Liver (tissue), 9 donors: Measurements from ENCODE around the gene THRB. TPM values are rescaled to one million over a fixed set of nuclear protein-coding genes. Genes with fewer than 3 reads are reported as not detected.
A peak's percentile ranks its signal among the peaks of the same experiment; 100 is the strongest.

Experiments
- DNase-seq: peaks from one replicate; pipeline ENCODE4 v3.0.0-alpha.2; 2017; ENCODE audit warnings: low spot score
- H3K27ac ChIP-seq, 2 donors: one replicate each; pipeline ENCODE4 v1.7.0; 2013; ENCODE audit warnings: inconsistent platforms in 2 of 2, low read length in 2 of 2, control low read depth in 1 of 2, low read depth in 1 of 2, mild to moderate bottlenecking in 1 of 2
- H3K27me3 ChIP-seq, 4 donors: one replicate each; pipeline versions ENCODE4 v1.6.1 to v1.7.0; 2013; ENCODE audit warnings: low read length in 3 of 4, inconsistent platforms in 1 of 4, mild to moderate bottlenecking in 1 of 4, moderate library complexity in 1 of 4; ENCODE audit not compliant: control insufficient read depth in 4 of 4, insufficient read depth in 4 of 4
- H3K36me3 ChIP-seq, 4 donors: one replicate each; pipeline versions ENCODE4 v1.6.1 to v1.7.0; 2013; ENCODE audit warnings: low read length in 3 of 4, mild to moderate bottlenecking in 3 of 4, low read depth in 1 of 4, moderate library complexity in 1 of 4; ENCODE audit not compliant: control insufficient read depth in 4 of 4, insufficient read depth in 3 of 4
- H3K4me1 ChIP-seq, 4 donors: one replicate each; pipeline versions ENCODE4 v1.6.1 to v1.7.0; 2013; ENCODE audit warnings: low read length in 3 of 4, mild to moderate bottlenecking in 3 of 4, moderate library complexity in 1 of 4; ENCODE audit not compliant: control insufficient read depth in 4 of 4, insufficient read depth in 4 of 4
- H3K4me3 ChIP-seq, 3 donors: one replicate each; pipeline versions ENCODE4 v1.6.1 to v1.7.0; 2013; ENCODE audit warnings: low read length in 3 of 3, control low read depth in 1 of 3, low read depth in 1 of 3, mild to moderate bottlenecking in 1 of 3
- H3K9ac ChIP-seq, 2 donors: one replicate each; pipeline ENCODE4 v1.7.0; 2013; ENCODE audit warnings: low read length in 2 of 2, mild to moderate bottlenecking in 2 of 2, moderate library complexity in 2 of 2, control low read depth in 1 of 2, low read depth in 1 of 2
- H3K9me3 ChIP-seq, 4 donors: one replicate each; pipeline versions ENCODE4 v1.6.1 to v1.7.0; 2013; ENCODE audit warnings: low read length in 3 of 4; ENCODE audit not compliant: control insufficient read depth in 4 of 4
- FOXA1 ChIP-seq: IDR thresholded peaks from 2 replicates; pipeline ENCODE4 v1.6.1; 2016; ENCODE audit warnings: antibody characterized with exemption
- GABPA ChIP-seq, 2 donors: IDR thresholded peaks in 1 of 2; conservative IDR thresholded peaks in 1 of 2; 2 replicates each; pipeline ENCODE4 v1.6.1; 2016; ENCODE audit warnings: antibody characterized with exemption in 2 of 2, mild to moderate bottlenecking in 1 of 2, moderate library complexity in 1 of 2
- HNF4G ChIP-seq: IDR thresholded peaks from 2 replicates; pipeline ENCODE4 v1.6.1; 2016; ENCODE audit warnings: antibody characterized with exemption
- JUND ChIP-seq, 2 donors: IDR thresholded peaks; 2 replicates each; pipeline ENCODE4 v1.6.1; 2016; ENCODE audit warnings: antibody characterized with exemption in 2 of 2
- NR2F2 ChIP-seq: IDR thresholded peaks from 2 replicates; pipeline ENCODE4 v1.6.1; 2016; ENCODE audit warnings: antibody characterized with exemption
- SP1 ChIP-seq: IDR thresholded peaks from 2 replicates; pipeline ENCODE4 v1.6.1; 2018; ENCODE audit warnings: antibody characterized with exemption, mild to moderate bottlenecking
- YY1 ChIP-seq: IDR thresholded peaks from 2 replicates; pipeline ENCODE4 v1.6.1; 2016; ENCODE audit warnings: antibody characterized with exemption, mild to moderate bottlenecking
- WGBS: extraction: QIAGEN DNeasy Blood & Tissue Kit; methylation state at CpG from one replicate; pipeline ENCODE4 v1.1.7; 2013; 5-methylcytosine and 5-hydroxymethylcytosine counted together
- polyA plus RNA-seq, 2 donors: library from polyadenylated mRNA; stranded (reverse) in 1 of 2; unstranded in 1 of 2; fragments of 200-250 nt in 1 of 2; fragments of >200 nt in 1 of 2; fragmentation: Nextera tagmentation in 1 of 2; extraction: Ambion mirVana in 1 of 2; gene quantifications; one replicate each; pipeline versions ENCODE4 v1.2.1 to v1.2.3, GENCODE V29; 2013 to 2015
- total RNA-seq, 2 donors: library from RNA; depleted of rRNA; stranded (reverse); fragments of >200 nt; gene quantifications; one replicate each; pipeline ENCODE4 v1.2.3, GENCODE V29; 2014
- TF ChIP-seq, protein P1 (sequence below): IDR thresholded peaks from 2 replicates; pipeline ENCODE4 v1.6.1; 2016; ENCODE audit warnings: antibody characterized with exemption
- TF ChIP-seq, protein P2 (sequence below): fragments of 150-350 bp; IDR thresholded peaks from 2 replicates; pipeline ENCODE4 v1.5.1; 2017; ENCODE audit warnings: improper control_type of control experiment, low read depth, low read length; ENCODE audit not compliant: missing input control
- donor health status: healthy.
- donor health status: healthy.
- donor health status: healthy.
- donor health status: healthy.
- donor health status: healthy.

Gene THRB
- total and polyA plus RNA-seq, 4 donors: 5.9 to 23.9 (median 9.3) TPM

DNA sequence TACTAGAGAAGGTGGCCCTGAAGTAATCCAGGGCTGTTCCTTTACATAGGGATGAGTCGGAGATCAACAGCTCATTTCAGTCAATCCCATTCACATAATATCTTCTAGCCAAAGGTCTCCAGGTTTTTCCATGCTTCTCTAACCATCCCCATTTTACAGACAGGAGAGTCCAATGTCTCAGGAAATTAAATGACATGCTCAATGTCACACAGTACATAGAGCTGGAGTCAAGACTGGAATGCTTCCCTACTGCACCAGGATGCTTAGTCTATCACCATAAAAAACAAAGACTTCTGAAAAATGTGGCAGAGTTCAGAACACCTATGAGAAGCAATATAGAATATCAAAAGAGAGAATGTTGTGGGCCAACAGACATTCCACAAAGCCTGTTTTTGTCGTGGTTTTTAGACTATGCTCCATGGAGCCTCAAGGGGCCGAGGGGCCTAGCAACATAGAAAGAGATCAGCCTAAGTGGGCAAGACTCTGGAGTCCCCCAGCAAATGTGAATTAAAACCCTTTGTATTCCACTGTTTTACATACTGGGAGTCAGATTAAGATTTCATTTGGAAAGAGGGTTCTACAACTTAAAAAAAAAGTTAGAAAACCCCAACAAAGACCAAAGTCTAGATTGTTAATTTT lies 122.0 kb downstream of the THRB start (continued):
- TF ChIP-seq, protein P1, sequence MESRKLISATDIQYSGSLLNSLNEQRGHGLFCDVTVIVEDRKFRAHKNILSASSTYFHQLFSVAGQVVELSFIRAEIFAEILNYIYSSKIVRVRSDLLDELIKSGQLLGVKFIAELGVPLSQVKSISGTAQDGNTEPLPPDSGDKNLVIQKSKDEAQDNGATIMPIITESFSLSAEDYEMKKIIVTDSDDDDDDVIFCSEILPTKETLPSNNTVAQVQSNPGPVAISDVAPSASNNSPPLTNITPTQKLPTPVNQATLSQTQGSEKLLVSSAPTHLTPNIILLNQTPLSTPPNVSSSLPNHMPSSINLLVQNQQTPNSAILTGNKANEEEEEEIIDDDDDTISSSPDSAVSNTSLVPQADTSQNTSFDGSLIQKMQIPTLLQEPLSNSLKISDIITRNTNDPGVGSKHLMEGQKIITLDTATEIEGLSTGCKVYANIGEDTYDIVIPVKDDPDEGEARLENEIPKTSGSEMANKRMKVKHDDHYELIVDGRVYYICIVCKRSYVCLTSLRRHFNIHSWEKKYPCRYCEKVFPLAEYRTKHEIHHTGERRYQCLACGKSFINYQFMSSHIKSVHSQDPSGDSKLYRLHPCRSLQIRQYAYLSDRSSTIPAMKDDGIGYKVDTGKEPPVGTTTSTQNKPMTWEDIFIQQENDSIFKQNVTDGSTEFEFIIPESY: no peak
- TF ChIP-seq SP1: no peak

DNA sequence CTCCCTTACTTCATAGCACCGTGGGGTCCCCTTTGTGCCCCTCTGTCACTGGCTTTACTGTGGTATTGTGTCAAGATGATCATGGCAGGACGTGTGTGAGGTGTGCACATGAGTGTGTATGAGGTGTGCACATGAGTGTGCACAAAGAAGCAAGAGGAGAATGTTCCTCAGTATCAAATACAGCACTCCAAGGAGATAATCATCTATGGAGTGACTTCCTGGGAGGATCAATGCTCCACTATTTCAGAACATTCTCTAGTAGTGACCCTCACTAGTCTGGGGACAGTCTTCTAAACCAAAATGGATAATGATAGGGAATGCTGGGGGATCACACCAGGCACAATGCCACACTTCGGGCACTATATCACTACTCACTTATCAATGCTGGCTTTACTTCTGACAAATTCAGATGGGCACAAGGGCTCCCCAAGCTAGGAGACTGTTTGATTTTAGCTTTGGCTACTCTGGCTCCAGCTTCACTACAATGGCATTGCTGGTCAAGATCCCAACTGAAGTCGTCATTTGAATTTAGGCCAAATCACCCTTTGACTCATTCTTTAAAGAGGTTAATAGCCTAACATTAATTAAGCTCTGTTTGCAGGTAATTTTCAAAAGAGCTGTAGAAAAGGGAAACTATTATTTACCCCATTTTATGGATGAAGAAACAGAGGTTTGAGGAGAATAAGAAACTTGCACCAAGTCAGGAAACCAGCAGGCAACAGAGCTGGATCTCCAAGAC lies 124.1 kb downstream of the THRB start:
- Histone ChIP-seq H3K27me3 (no peaks in the 10 kb centered on the region), H3K9me3 (no peaks in the 10 kb centered on the region), H3K4me3 (no peak overlapping the region), H3K36me3 (no peaks in the 10 kb centered on the region), H3K27ac (peak overlapping the region in 1 of 2 donors; percentile 9), H3K4me1 (peaks cover 2 to 32% (median 7%) of the 10 kb centered on the region in 4 donors), H3K9ac (no peak overlapping the region)
- 64% methylated on average over 4 of the region's 4 CpGs for WGBS
- no peak for DNase-seq
- no peak for TF ChIP-seq GABPA (IDR thresholded peaks at IDR 0.05 in 1 of 2, conservative IDR thresholded peaks at IDR 0.05 in 1 of 2)
- TF ChIP-seq JUND (IDR thresholded peaks at IDR 0.05): no peak
- no peak for TF ChIP-seq SP1
- TF ChIP-seq FOXA1: no peak

DNA sequence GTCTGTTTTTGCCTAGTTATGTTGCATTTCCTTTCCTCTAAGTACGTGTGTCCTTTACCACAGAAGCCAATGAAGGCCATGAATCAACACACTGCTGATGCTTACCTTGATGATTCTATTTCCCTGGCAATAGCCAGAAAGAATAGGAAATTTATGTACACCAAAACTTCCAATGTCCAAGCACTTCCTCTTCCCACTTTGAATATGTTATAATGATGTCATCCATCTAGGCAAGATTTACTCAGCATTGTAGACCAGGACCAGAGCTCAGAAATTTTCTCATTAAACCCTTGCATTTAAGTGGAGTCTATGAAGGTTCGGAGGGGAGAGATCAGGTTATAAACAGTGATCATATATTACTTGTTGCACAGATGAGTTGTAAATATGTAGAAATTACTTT lies 126.0 kb downstream of the THRB start:
- Histone ChIP-seq H3K36me3 (no peaks in the 10 kb centered on the region), H3K27me3 (no peaks in the 10 kb centered on the region), H3K9ac (no peak overlapping the region), H3K27ac (no peak overlapping the region), H3K9me3 (no peaks in the 10 kb centered on the region), H3K4me3 (no peak overlapping the region), H3K4me1 (peaks cover 2 to 38% (median 12%) of the 10 kb centered on the region in 4 donors)
- WGBS: 71% methylated on average over 2 of the region's 2 CpGs
- DNase-seq: no peak
- TF ChIP-seq NR2F2 (no peak), HNF4G (no peak), YY1 (no peak)
- TF ChIP-seq, protein P2, sequence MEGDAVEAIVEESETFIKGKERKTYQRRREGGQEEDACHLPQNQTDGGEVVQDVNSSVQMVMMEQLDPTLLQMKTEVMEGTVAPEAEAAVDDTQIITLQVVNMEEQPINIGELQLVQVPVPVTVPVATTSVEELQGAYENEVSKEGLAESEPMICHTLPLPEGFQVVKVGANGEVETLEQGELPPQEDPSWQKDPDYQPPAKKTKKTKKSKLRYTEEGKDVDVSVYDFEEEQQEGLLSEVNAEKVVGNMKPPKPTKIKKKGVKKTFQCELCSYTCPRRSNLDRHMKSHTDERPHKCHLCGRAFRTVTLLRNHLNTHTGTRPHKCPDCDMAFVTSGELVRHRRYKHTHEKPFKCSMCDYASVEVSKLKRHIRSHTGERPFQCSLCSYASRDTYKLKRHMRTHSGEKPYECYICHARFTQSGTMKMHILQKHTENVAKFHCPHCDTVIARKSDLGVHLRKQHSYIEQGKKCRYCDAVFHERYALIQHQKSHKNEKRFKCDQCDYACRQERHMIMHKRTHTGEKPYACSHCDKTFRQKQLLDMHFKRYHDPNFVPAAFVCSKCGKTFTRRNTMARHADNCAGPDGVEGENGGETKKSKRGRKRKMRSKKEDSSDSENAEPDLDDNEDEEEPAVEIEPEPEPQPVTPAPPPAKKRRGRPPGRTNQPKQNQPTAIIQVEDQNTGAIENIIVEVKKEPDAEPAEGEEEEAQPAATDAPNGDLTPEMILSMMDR: no peak
- TF ChIP-seq, protein P1: no peak
